SU-DHL-6 (cell line): Measurements from ENCODE around the gene ZNF83.

Experiments
- EZH2phosphoT487 ChIP-seq: fragments of 200-600 bp; sonication (generic), shearing (Covaris generic); conservative IDR thresholded peaks from 2 replicates; pipeline ENCODE4 v1.6.1; 2018; ENCODE audit warnings: mild to moderate bottlenecking, antibody characterized with exemption, low read length, moderate library complexity, mixed read lengths
- TF ChIP-seq, protein P1 (sequence below): fragments of 200-600 bp; sonication (generic); IDR thresholded peaks from one replicate; pipeline ENCODE4 v1.5.1; 2017; ENCODE audit warnings: antibody characterized with exemption, mild to moderate bottlenecking, low read length, moderate library complexity; ENCODE audit not compliant: insufficient read depth, poor library complexity, severe bottlenecking

DNA sequence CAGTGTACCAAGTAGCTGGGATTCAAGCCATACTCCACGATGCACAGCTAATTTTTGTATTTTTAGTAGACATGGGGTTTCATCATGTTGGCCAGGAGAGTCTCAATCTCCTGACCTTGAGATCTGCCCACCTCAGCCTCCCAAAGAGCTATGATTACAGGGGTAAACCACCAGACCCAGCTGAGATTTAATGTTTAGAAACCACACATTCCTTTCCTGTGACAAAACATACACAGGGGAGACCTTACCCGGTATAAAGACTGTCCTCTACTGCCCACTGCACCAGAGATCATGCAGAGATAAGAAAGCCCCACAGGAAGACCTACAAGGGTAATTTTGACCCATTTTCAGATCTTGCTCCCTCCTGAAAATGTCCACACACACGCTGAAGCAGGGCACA is 22.8 kb upstream of the ZNF83 start:
- TF ChIP-seq, protein P1, sequence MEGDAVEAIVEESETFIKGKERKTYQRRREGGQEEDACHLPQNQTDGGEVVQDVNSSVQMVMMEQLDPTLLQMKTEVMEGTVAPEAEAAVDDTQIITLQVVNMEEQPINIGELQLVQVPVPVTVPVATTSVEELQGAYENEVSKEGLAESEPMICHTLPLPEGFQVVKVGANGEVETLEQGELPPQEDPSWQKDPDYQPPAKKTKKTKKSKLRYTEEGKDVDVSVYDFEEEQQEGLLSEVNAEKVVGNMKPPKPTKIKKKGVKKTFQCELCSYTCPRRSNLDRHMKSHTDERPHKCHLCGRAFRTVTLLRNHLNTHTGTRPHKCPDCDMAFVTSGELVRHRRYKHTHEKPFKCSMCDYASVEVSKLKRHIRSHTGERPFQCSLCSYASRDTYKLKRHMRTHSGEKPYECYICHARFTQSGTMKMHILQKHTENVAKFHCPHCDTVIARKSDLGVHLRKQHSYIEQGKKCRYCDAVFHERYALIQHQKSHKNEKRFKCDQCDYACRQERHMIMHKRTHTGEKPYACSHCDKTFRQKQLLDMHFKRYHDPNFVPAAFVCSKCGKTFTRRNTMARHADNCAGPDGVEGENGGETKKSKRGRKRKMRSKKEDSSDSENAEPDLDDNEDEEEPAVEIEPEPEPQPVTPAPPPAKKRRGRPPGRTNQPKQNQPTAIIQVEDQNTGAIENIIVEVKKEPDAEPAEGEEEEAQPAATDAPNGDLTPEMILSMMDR: no peak
- TF ChIP-seq EZH2phosphoT487: no peak
